Measurements from ENCODE around the gene LMBR1L. TPM values are rescaled to one million over a fixed set of nuclear protein-coding genes. Genes with fewer than 3 reads are reported as not detected.

The LMBR1L gene
- total and polyA plus RNA-seq, 3 experiments from 2014 or later = 37.6 to 48.7 (median 47.2) TPM

DNA sequence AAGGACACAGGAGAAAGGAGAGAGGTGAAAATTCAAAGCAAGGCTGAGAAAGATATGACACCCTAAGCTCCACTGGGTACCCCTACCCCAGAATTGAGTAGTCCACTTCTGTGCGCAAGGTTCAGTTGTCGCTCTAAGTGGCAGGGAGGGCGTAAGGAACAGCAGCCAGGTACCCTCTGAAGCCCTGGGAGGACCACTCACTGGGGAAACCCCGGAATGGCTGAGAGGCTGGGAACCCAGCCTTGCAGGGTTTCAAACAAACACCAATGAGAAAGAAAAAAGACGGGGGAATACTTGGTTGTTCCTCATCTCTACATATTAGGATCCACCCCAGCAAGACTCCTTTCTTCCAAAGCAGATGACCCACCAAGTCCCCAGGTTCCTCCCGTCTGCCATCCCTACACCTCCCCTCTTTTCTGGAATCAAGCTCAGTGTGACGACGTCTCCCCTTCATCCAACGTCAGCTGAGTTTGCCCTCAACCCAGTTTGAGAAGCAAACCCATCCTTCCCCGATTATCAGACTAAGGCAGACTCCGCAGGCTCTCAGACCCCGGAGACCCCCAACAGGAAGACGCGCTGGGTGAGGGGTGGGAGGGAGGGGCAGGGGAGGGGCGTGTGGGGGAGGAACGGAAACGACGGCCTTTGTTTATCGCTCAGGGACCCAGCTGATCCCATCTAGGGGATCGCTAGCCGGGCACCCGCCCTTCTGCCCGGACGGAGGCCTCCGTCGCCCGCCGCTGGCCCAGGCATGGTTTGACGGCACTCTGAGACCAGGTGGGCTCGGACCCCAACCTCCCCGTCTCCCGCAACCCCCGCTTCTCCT lies 795 bp downstream of the LMBR1L start:
- Histone ChIP-seq H3K27me3 (ENCODE audit: insufficient read depth, low read length, poor library complexity, severe bottlenecking) (no peaks in the 10 kb centered on the region), H3K9me3 (ENCODE audit: low read length) (no peaks in the 10 kb centered on the region), H3K4me3 (ENCODE audit: low read length) (peak overlapping the region; percentile 93), H3K36me3 (ENCODE audit: insufficient read depth, low read length) (peaks cover 25% of the 10 kb centered on the region), H3K27ac (ENCODE audit: low read depth, low read length) (peak overlapping the region; percentile 87), H3K4me1 (ENCODE audit: insufficient read depth, low read length) (peaks cover 21% of the 10 kb centered on the region)
- H3K9me3 Mint-ChIP-seq = no peaks in the 10 kb centered on the region
- peak overlapping the region; percentile 97 to 99 (median 99) for H3K4me3 Mint-ChIP-seq
- H3K4me1 Mint-ChIP-seq = peaks cover 36 to 44% (median 43%) of the 10 kb centered on the region in 3 donors
- CTCF ChIA-PET = interaction anchor here (1.0 to 8.0 kb wide), 11 partner anchors 9 to 125 kb away, joined by 3 to 77 read pairs (median 4); partner anchors contain the start of genes TUBA1A and TUBA1B
- POLR2A ChIA-PET = interaction anchor here (0.5 to 3.7 kb wide), 9 partner anchors 12 to 156 kb away, joined by 3 to 74 read pairs (median 4); partner anchors contain the start of genes RHEBL1, TUBA1A and TUBA1B
- peaks cover 0 to 41% (median 0%) of the 10 kb centered on the region in 3 donors for H3K36me3 Mint-ChIP-seq
- H3K27ac Mint-ChIP-seq = peak overlapping the region; percentile 86 to 98 (median 98)
- no peaks in the 10 kb centered on the region for H3K27me3 Mint-ChIP-seq
- DNase-seq = peak in 1 of 5 donors; percentile 37

DNA sequence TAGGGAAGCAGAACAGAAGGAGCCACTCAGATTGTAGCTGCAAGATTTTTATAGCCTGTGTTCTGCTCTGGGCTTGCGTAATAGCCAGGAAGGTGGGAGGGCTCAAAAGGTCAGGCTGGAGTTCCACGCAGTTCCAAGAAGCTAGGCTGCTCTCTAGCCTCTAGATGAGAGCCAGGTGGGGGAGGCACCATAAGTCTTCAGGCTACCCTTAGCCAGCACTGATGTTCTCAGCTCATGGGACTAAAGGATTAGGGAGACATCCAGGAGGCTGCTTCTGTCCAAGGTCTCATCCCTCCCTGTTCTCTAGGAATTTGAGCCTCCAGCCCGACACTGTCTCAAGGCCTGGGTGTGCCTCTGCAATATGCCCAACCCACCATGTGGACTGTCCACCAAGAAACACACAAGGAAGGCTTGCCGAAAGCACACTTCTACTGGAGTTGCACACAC lies 1.7 kb downstream of the LMBR1L start:
- peaks cover 21% of the 10 kb centered on the region for H3K4me1 ChIP-seq (ENCODE audit: insufficient read depth, low read length)
- CTCF ChIA-PET = interaction anchor here (0.9 to 8.0 kb wide), 5 partner anchors 10 to 126 kb away, joined by 6 to 77 read pairs (median 32); partner anchors contain the start of gene TUBA1B
- no peaks in the 10 kb centered on the region for H3K27me3 Mint-ChIP-seq
- peak overlapping the region; percentile 97 to 99 (median 99) for H3K4me3 Mint-ChIP-seq
- H3K27me3 ChIP-seq (ENCODE audit: insufficient read depth, low read length, poor library complexity, severe bottlenecking) = no peaks in the 10 kb centered on the region
- no peaks in the 10 kb centered on the region for H3K9me3 ChIP-seq (ENCODE audit: low read length)
- peaks cover 32% of the 10 kb centered on the region for H3K36me3 ChIP-seq (ENCODE audit: insufficient read depth, low read length)
- H3K4me3 ChIP-seq (ENCODE audit: low read length) = peak overlapping the region; percentile 93
- H3K36me3 Mint-ChIP-seq = peaks cover 0 to 48% (median 3%) of the 10 kb centered on the region in 3 donors
- H3K27ac ChIP-seq (ENCODE audit: low read depth, low read length) = peak overlapping the region; percentile 53
- peaks cover 38 to 49% (median 43%) of the 10 kb centered on the region in 3 donors for H3K4me1 Mint-ChIP-seq
- DNase-seq = no peak
- H3K9me3 Mint-ChIP-seq = no peaks in the 10 kb centered on the region
- H3K27ac Mint-ChIP-seq = peak overlapping the region; percentile 85 to 98 (median 96)
- POLR2A ChIA-PET = interaction anchor here (0.6 to 3.7 kb wide), 4 partner anchors 22 to 116 kb away, joined by 3 to 74 read pairs (median 20); partner anchors contain the start of genes RHEBL1, TUBA1A and TUBA1B

DNA sequence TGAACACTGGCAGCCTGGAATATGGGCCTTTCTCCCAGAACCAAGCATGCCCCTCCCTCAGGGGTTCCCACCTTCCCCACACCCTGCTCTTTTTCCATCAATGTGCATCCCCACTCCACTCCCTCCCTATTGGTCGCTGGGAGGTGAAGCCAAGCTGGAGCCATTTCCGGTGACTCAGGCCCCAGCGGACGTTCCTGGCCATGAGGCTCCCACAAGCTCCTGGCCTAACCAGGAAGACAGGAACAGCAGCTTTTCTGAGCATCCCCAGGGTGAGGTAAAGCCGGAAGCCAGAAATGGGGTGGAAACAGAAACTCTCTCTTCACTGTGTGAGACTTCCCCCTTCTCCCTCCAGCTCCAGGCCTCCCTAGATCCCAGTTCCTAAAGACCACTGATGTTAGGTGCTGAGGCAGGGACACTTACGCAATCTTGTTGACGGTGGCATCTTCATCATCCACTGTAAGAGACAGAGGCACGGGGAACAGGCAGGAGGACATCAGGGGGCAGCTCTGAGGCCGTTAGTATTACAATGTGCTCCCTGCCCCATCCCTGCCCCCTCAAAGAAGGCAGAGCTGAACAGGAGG lies 5.1 kb downstream of the LMBR1L start:
- H3K4me3 Mint-ChIP-seq = no peak overlapping the region
- Histone ChIP-seq H3K4me3 (ENCODE audit: low read length) (no peak overlapping the region), H3K36me3 (ENCODE audit: insufficient read depth, low read length) (peaks cover 64% of the 10 kb centered on the region), H3K27ac (ENCODE audit: low read depth, low read length) (no peak overlapping the region), H3K27me3 (ENCODE audit: insufficient read depth, low read length, poor library complexity, severe bottlenecking) (no peaks in the 10 kb centered on the region), H3K9me3 (ENCODE audit: low read length) (no peaks in the 10 kb centered on the region), H3K4me1 (ENCODE audit: insufficient read depth, low read length) (peaks cover 14% of the 10 kb centered on the region)
- no peaks in the 10 kb centered on the region for H3K27me3 Mint-ChIP-seq
- peaks cover 0 to 82% (median 16%) of the 10 kb centered on the region in 3 donors for H3K36me3 Mint-ChIP-seq
- no peaks in the 10 kb centered on the region for H3K9me3 Mint-ChIP-seq
- peak overlapping the region in 1 of 8 donors; percentile 78 for H3K27ac Mint-ChIP-seq
- CTCF ChIA-PET = interaction anchor here (1.2 to 8.1 kb wide), 8 partner anchors 13 to 129 kb away, joined by 3 to 86 read pairs (median 12); partner anchors contain the start of genes DDN and TUBA1B
- no peak for DNase-seq
- peaks cover 31 to 42% (median 35%) of the 10 kb centered on the region in 3 donors for H3K4me1 Mint-ChIP-seq
- POLR2A ChIA-PET = no interaction called here

DNA sequence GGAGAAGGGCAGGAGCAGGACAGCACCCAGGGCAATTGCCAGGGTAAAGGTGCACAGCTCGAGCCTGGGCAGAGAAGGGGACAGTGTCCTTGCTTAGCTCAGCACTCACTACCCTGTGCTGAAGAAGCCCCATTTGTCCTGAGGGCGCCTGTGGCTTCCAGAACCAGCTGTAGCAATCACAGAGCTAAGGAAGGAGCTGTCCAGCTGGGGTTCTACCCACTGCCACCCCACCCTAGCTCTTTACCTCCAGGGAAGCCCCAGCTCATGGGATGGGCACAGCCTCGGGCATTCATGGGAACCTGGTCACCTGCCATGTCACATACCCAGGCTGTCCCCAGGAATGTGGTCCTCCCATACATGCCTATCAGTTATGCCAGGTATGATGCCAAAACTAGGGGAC lies 5.8 kb downstream of the LMBR1L start:
- no peaks in the 10 kb centered on the region for H3K9me3 Mint-ChIP-seq
- peaks cover 27 to 37% (median 30%) of the 10 kb centered on the region in 3 donors for H3K4me1 Mint-ChIP-seq
- no peak for DNase-seq
- H3K4me3 ChIP-seq (ENCODE audit: low read length) = no peak overlapping the region
- no peak overlapping the region for H3K4me3 Mint-ChIP-seq
- peaks cover 72% of the 10 kb centered on the region for H3K36me3 ChIP-seq (ENCODE audit: insufficient read depth, low read length)
- H3K27ac Mint-ChIP-seq = no peak overlapping the region
- ChIA-PET CTCF (interaction anchor here (1.2 to 8.1 kb wide), 7 partner anchors 12 to 130 kb away, joined by 3 to 86 read pairs (median 11); partner anchors contain the start of genes DDN and TUBA1B), POLR2A (interaction anchor here (1.4 kb wide), 1 partner anchor 26 kb away, joined by 4 read pairs; the partner anchor contains the start of gene TUBA1B)
- no peaks in the 10 kb centered on the region for H3K9me3 ChIP-seq (ENCODE audit: low read length)
- peaks cover 0 to 83% (median 18%) of the 10 kb centered on the region in 3 donors for H3K36me3 Mint-ChIP-seq
- no peaks in the 10 kb centered on the region for H3K27me3 ChIP-seq (ENCODE audit: insufficient read depth, low read length, poor library complexity, severe bottlenecking)
- peaks cover 14% of the 10 kb centered on the region for H3K4me1 ChIP-seq (ENCODE audit: insufficient read depth, low read length)
- no peak overlapping the region for H3K27ac ChIP-seq (ENCODE audit: low read depth, low read length)
- H3K27me3 Mint-ChIP-seq = no peaks in the 10 kb centered on the region

DNA sequence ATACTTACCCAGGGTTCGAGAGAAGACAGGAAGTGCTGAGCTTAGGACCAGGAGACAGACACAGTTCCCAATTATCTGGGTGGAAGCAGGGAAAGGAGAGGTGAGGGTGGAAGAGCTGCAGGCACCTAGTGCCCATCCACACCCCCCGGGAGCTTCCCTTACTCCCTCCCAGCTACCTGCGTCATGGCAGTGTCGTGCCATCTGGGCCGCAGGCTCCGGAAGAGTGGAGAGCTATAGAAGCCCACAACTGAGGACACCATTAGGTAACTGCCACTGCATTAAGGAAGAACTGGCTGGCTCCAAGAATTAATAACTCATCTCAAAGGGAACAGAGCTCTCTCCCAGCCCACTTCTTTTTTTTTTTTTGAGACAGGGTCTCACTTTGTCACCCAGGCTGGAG lies 10.3 kb downstream of the LMBR1L start:
- peaks cover 4 to 5% of the 10 kb centered on the region in 2 donors for H3K27me3 Mint-ChIP-seq

DNA sequence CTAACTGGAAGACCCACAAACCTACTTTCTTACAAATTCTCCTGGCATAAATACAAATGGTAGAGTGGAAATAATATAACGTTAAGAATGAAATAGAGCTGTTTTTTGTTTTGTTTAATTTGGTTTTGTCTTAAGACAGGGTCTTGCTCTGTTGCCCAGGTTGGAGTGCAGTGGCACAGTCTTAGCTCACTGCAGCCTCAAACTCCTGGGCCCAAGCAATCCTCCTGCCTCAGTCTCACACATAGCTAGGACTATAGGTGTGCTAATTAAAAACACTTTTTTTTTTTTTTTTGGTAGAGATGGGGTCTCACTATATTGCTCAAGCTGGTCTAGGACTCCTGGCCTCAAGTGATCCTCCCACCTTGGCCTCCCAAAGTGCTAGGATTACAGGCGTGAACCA lies 11.9 kb downstream of the LMBR1L start:
- no peak overlapping the region for H3K4me3 ChIP-seq (ENCODE audit: low read length)
- H3K36me3 ChIP-seq (ENCODE audit: insufficient read depth, low read length) = peaks cover 49% of the 10 kb centered on the region
- Mint-ChIP-seq H3K36me3 (peaks cover 0 to 75% (median 24%) of the 10 kb centered on the region in 3 donors), H3K27ac (peak overlapping the region in 4 of 8 donors; percentile 7 to 52 (median 26)), H3K4me1 (peaks cover 11 to 16% (median 13%) of the 10 kb centered on the region in 3 donors), H3K9me3 (no peaks in the 10 kb centered on the region), H3K4me3 (no peak overlapping the region), H3K27me3 (peaks cover 14 to 15% of the 10 kb centered on the region in 2 donors)
- peaks cover 10% of the 10 kb centered on the region for H3K4me1 ChIP-seq (ENCODE audit: insufficient read depth, low read length)
- no peak for DNase-seq
- peaks cover 14% of the 10 kb centered on the region for H3K27me3 ChIP-seq (ENCODE audit: insufficient read depth, low read length, poor library complexity, severe bottlenecking)
- H3K27ac ChIP-seq (ENCODE audit: low read depth, low read length) = no peak overlapping the region
- CTCF ChIA-PET = interaction anchor here (0.7 to 8.1 kb wide), 24 partner anchors 11 to 243 kb away, joined by 3 to 86 read pairs (median 3); partner anchors contain the start of genes LMBR1L, RHEBL1, TUBA1A and TUBA1B
- H3K9me3 ChIP-seq (ENCODE audit: low read length) = no peaks in the 10 kb centered on the region
- POLR2A ChIA-PET = interaction anchor here (0.5 to 1.0 kb wide), 3 partner anchors 11 to 117 kb away, joined by 3 to 5 read pairs (median 3); no protein-coding TSS in a partner anchor

More for the DNA sequence above, 10.3 kb downstream of the LMBR1L start:
- Mint-ChIP-seq H3K36me3 (peaks cover 0 to 89% (median 29%) of the 10 kb centered on the region in 3 donors), H3K9me3 (no peaks in the 10 kb centered on the region), H3K4me1 (peaks cover 0 to 6% (median 5%) of the 10 kb centered on the region in 3 donors), H3K4me3 (no peak overlapping the region), H3K27ac (no peak overlapping the region)
- POLR2A ChIA-PET = interaction anchor here (0.6 to 1.3 kb wide), 4 partner anchors 30 to 180 kb away, joined by 3 to 12 read pairs (median 4); partner anchors contain the start of genes TUBA1A and TUBA1B
- H3K9me3 ChIP-seq (ENCODE audit: low read length) = no peaks in the 10 kb centered on the region
- CTCF ChIA-PET = interaction anchor here (3.2 to 8.1 kb wide), 5 partner anchors 9 to 36 kb away, joined by 7 to 86 read pairs (median 32); partner anchors contain the start of genes LMBR1L and TUBA1B
- H3K27ac ChIP-seq (ENCODE audit: low read depth, low read length) = no peak overlapping the region
- H3K4me1 ChIP-seq (ENCODE audit: insufficient read depth, low read length) = no peaks in the 10 kb centered on the region
- peaks cover 63% of the 10 kb centered on the region for H3K36me3 ChIP-seq (ENCODE audit: insufficient read depth, low read length)
- no peak for DNase-seq
- no peaks in the 10 kb centered on the region for H3K27me3 ChIP-seq (ENCODE audit: insufficient read depth, low read length, poor library complexity, severe bottlenecking)
- H3K4me3 ChIP-seq (ENCODE audit: low read length) = no peak overlapping the region

DNA sequence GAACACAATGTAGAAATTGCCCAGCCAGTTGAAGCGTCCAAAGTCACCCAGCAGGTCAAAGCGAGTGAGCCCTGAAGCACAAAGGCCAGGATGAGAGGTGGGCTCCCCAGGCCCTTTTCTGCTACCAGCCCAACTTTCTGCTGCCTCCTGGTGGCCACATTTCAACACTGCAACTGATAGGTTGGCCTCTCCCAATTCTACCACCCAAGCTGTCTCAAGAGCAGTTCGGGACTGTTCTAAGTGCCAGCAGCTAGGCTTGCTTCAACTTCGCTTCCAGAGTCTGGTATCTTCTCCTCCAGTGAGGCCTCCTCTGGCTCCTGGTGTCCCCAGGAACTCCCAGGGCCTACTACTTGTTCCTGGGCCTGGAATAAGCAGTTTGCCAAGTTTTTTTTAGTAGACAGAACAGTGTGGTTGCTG lies 12.6 kb downstream of the LMBR1L start:
- no peaks in the 10 kb centered on the region for H3K9me3 Mint-ChIP-seq
- Histone ChIP-seq H3K27me3 (ENCODE audit: insufficient read depth, low read length, poor library complexity, severe bottlenecking) (peaks cover 18% of the 10 kb centered on the region), H3K9me3 (ENCODE audit: low read length) (no peaks in the 10 kb centered on the region), H3K36me3 (ENCODE audit: insufficient read depth, low read length) (peaks cover 42% of the 10 kb centered on the region), H3K4me3 (ENCODE audit: low read length) (no peak overlapping the region), H3K27ac (ENCODE audit: low read depth, low read length) (no peak overlapping the region), H3K4me1 (ENCODE audit: insufficient read depth, low read length) (peaks cover 13% of the 10 kb centered on the region)
- H3K27ac Mint-ChIP-seq = peak overlapping the region in 2 of 8 donors; percentile 27 to 52
- peaks cover 20 to 21% of the 10 kb centered on the region in 2 donors for H3K27me3 Mint-ChIP-seq
- DNase-seq = peak; percentile 43 to 75 (median 50)
- H3K4me3 Mint-ChIP-seq = no peak overlapping the region
- POLR2A ChIA-PET = interaction anchor here (0.5 to 1.0 kb wide), 2 partner anchors 12 to 116 kb away, joined by 3 to 5 read pairs; no protein-coding TSS in a partner anchor
- CTCF ChIA-PET = interaction anchor here (0.7 to 8.1 kb wide), 21 partner anchors 11 to 146 kb away, joined by 3 to 86 read pairs (median 4); partner anchors contain the start of genes LMBR1L, RHEBL1, TUBA1A and TUBA1B
- peaks cover 0 to 68% (median 24%) of the 10 kb centered on the region in 3 donors for H3K36me3 Mint-ChIP-seq
- H3K4me1 Mint-ChIP-seq = peaks cover 15 to 19% (median 16%) of the 10 kb centered on the region in 3 donors
